Right cardiac atrium (tissue), 5 donors: ENCODE measurements around the gene FANCC. TPM values are rescaled to one million over a fixed set of nuclear protein-coding genes. Genes with fewer than 3 reads are reported as not detected.

Experiments used
- ATAC-seq, 2 donors: fragments of 200-7000 bp; cut with Tn5 transposase; one replicate each; pipeline versions ENCODE4 v1.8.0 to v1.9.1; 2020; ENCODE audit warnings: moderate library complexity in 2 of 2, mild to moderate bottlenecking in 1 of 2
- DNase-seq, 3 donors: peaks; one replicate each; pipeline ENCODE4 v3.0.0-alpha.2; 2020
- H3K27ac ChIP-seq: one replicate; pipeline ENCODE4 v1.5.1; 2013; ENCODE audit warnings: mild to moderate bottlenecking, low read length, control low read depth, moderate library complexity
- H3K27me3 ChIP-seq: one replicate; pipeline ENCODE4 v1.6.1; 2013; ENCODE audit not compliant: control insufficient read depth, insufficient read depth
- H3K4me1 ChIP-seq: one replicate; pipeline ENCODE4 v1.6.1; 2013; ENCODE audit warnings: low read length; ENCODE audit not compliant: control insufficient read depth, insufficient read depth
- H3K4me3 ChIP-seq: one replicate; pipeline ENCODE4 v1.5.1; 2013; ENCODE audit warnings: low read length, control low read depth
- H3K9me3 ChIP-seq: one replicate; pipeline ENCODE4 v1.6.1; 2013; ENCODE audit warnings: low read length; ENCODE audit not compliant: control insufficient read depth
- WGBS: extraction: QIAGEN DNeasy Blood & Tissue Kit; methylation state at CpG from one replicate; pipeline ENCODE4 v1.1.7; 2013; 5-methylcytosine and 5-hydroxymethylcytosine counted together
- intact Hi-C, 4 donors: fragments of 100-400 bp; cut with DNase I; formaldehyde crosslinking; loops; one replicate each; pipeline versions ENCODE4 v1.11.0 to v1.14.0; 2022 to 2023
- polyA plus RNA-seq: library from polyadenylated mRNA; stranded (reverse); fragments of 200-250 nt; gene quantifications from one replicate; pipeline ENCODE4 v1.2.3, GENCODE V29; 2013
- total RNA-seq, 4 donors: library from RNA; stranded (reverse); fragmentation: NEBNext Ultra II Directional; extraction: Animal tissue kit (Norgen Biotek cat#: 25700); gene quantifications; one replicate each; pipeline ENCODE4 v1.2.1, GENCODE V29; 2021
- donor health status: healthy with polysubstance abuse.
- donor health status: DM: no; HTN: yes; CAD: no.
- donor health status: DM: no; HTN: no; CAD: no.
- donor health status: DM: no; HTN: yes; CAD: no; lungs with severe emphysema.
- donor health status: DM: yes; HTN: yes; CAD: no.

Gene FANCC
- total and polyA plus RNA-seq, 5 donors, result 3.2 to 6.6 (median 4.3) TPM

DNA sequence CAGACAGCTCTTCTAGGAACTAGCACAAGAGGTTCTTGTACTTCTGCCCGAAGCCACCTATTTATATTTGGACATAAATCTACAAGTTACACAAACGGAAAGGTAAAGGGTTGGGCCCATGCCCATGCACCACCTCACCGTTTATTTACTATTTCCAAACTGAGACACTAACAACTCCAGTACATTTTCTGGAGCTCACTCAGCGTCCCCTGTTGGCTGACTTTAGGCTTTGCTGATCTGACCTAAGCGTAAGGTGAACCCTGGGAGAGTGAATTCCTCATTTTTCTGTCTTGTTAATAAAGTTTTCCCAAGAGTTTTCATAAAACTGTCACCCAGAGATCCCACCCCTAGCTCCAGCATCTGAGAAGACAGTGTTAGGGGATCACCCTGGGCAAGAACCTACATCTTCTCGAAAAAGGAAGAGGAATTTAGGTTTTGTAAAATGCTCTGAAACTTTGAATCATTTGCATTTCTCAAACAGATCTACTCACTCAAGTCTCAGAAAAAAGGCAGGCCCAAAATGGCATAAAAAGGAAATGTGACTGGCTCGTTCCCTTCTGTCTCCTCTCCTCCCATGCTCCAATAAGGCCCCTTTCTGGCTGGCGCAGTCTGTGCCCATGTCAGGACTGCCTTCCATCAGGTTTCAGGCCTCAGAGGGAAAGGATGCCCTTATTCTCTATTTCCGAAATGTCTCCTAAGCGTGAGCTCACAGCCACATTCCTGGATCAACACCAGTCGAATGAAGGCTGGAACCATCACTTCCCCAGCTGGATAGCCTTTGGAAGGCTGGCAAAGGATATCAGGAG is 201.3 kb downstream of the FANCC start:
- ATAC-seq, result peak; percentile 4 to 34
- intact Hi-C loops, result no loop called here
- H3K27me3 ChIP-seq, result no peaks in the 10 kb centered on the region
- peaks cover 4% of the 10 kb centered on the region for H3K4me1 ChIP-seq
- no peaks in the 10 kb centered on the region for H3K9me3 ChIP-seq
- DNase-seq, result no peak
- H3K27ac ChIP-seq, result no peak overlapping the region
- no peak overlapping the region for H3K4me3 ChIP-seq
- 80% methylated on average over 11 of the region's 11 CpGs for WGBS

DNA sequence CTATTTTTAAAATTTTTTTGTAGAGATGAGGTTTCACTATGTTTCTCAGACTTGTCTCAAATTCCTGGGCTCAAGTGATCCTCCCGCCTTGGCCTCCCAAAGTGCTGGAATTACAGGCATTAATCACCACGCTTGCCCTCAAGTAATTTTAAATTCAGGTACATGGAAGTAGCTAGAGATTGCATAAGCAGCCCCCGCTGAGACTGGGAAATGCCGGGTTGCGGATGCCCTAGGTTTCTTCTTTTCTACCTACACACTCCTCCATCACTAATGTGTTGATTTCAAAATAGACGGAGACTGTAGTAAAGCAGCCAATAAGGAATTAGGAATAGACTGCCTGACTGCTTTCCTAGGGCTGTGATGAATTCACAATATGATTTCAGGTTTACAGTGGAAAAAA is 202.4 kb downstream of the FANCC start:
- intact Hi-C loops, result no loop called here
- DNase-seq, result no peak
- H3K27me3 ChIP-seq, result no peaks in the 10 kb centered on the region
- H3K27ac ChIP-seq, result no peak overlapping the region
- peaks cover 4% of the 10 kb centered on the region for H3K4me1 ChIP-seq
- no peaks in the 10 kb centered on the region for H3K9me3 ChIP-seq
- H3K4me3 ChIP-seq, result no peak overlapping the region
- no peak for ATAC-seq
- WGBS, result 96% methylated on average over 6 of the region's 6 CpGs

DNA sequence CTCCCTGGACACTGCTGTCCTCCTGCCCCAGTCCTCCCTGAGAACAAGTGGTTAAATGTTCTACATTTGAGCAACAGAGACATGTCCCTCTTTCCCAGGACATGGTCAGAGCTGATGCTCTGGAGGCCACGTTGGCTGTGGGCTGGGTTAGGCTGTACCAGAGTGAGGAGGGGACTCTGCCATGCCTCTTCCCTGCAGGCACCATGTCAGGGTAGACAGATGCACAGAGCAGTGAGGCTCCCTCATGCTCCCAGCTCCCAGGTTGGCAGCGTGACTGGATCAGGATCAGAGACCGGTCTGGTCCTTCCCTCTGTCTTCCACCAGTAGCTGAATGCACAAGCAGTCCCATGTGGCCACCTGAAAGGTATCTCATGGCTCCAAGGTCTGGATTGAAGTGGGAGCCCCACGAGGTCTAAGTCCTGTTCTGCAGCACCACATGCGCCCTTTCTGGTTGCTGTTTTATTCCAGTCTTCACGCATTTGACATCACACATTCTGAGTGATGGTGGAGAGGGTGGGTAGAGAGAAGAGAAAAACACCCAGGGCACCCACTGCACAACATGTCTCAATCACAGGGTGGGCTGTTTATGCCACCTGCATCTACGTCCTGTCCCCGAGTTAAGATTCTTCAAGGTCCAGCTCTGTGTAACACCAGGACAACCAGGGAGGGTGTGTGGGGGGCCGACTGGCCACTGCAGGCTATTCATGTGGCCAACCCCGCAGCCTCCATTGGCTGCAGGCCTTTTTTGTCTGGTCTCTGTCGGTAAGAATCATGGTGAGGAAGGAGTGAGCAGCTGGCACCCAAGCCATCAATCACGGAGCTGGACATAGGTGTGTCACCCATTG is 204.9 kb downstream of the FANCC start:
- Histone ChIP-seq H3K27me3 (no peaks in the 10 kb centered on the region), H3K27ac (no peak overlapping the region), H3K4me3 (no peak overlapping the region), H3K4me1 (peaks cover 4% of the 10 kb centered on the region), H3K9me3 (no peaks in the 10 kb centered on the region)
- intact Hi-C loops, result no loop called here
- ATAC-seq (no peak), DNase-seq (no peak)
- WGBS, result 91% methylated on average over 12 of the region's 12 CpGs

DNA sequence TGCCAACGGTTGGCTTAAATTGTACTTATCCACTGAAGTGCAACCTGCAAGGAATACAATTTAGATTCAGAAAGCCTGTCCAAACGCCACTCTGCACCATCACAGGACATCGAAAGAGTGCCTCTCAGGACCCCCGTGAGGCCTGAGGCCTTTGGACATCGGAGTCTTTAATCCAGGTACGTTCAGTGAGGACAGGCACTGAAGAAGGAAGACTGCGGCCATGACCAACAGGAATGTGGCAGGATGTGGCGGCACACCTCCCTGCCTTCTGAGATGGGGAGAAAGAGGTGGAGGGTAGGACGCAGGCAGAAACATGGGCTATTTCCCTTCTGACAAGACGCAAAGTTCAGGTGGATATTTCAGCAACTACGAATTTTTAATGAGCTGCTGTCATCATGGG is 205.8 kb downstream of the FANCC start:
- Histone ChIP-seq H3K27ac (no peak overlapping the region), H3K9me3 (no peaks in the 10 kb centered on the region), H3K4me3 (no peak overlapping the region), H3K27me3 (no peaks in the 10 kb centered on the region), H3K4me1 (peaks cover 4% of the 10 kb centered on the region)
- intact Hi-C loops, result no loop called here
- DNase-seq, result no peak
- no peak for ATAC-seq
- WGBS, result 92% methylated on average over 11 of the region's 11 CpGs

DNA sequence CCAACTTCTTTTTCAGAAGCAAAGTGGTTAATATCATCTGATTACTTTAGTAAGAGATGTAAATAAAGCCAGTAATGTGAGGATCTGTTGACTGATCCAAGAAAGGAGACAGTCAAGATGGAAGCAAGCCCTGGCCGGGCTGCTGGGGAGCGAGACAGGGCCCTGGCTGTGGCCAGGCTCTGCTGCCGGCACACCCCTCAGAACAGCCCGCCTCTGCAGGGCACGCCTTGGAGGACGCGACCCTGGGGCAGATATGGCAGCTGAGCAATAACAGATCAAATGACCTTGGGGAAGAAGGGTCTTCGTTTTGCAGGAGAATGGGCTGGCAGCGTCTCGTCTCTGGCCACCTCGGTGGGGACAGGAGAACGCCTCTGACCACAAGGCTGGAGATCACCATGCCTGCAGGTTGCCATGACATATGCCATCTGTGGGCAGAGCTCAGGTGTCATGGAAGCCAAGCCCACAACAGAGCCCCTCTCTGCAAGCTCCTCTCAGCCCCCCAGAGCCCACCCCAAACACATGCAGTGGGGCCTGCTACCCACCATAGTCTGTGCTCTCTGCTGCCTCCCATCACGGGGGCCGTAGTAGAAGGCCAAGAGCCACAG is 206.5 kb downstream of the FANCC start:
- no peaks in the 10 kb centered on the region for H3K27me3 ChIP-seq
- no peak overlapping the region for H3K27ac ChIP-seq
- DNase-seq (no peak), ATAC-seq (no peak)
- intact Hi-C loops, result no loop called here
- WGBS, result 87% methylated on average over 14 of the region's 14 CpGs
- no peak overlapping the region for H3K4me3 ChIP-seq
- H3K4me1 ChIP-seq, result no peaks in the 10 kb centered on the region
- no peaks in the 10 kb centered on the region for H3K9me3 ChIP-seq

DNA sequence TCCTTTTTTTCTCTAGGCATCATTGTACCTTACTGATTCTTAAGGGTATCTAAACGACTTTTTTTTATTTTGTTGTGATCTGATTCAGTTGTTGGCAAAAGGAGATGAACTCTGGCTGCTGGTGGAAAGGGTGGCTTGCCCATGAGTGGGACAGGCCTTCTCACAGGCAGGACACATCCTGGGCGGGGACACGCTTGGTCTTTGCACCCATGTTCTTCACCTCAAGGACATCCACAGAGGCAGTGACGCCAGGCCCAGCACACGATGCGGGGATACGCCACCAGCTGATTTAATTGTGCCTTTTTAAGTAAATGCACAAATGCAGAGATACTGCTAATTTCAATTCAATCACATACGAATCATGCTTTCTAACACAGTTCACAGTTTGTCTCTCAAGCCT is 208.1 kb downstream of the FANCC start:
- DNase-seq, result no peak
- no peaks in the 10 kb centered on the region for H3K4me1 ChIP-seq
- no peak for ATAC-seq
- WGBS, result 94% methylated on average over 8 of the region's 8 CpGs
- H3K27me3 ChIP-seq, result no peaks in the 10 kb centered on the region
- no peak overlapping the region for H3K27ac ChIP-seq
- intact Hi-C loops, result no loop called here
- no peak overlapping the region for H3K4me3 ChIP-seq
- H3K9me3 ChIP-seq, result no peaks in the 10 kb centered on the region

DNA sequence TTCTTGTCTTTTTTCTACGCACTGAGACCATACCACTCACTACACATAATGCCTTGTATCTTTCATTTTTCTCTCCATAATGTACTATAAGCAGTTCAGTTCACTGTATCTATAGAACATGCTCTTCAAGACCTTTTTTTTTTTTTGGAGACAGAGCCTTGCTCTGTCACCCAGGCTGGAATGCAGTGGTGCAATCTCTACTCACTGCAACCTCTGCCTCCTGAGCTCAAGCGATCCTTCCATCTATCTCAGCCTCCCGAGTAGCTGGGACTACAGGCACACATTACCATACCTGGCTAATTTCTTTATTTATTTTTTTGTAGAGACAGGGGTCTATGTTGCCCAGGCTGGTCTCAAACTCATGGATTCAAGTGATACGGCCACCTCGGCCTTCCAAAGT is 208.7 kb downstream of the FANCC start:
- 91% methylated on average over 5 of the region's 5 CpGs for WGBS
- Histone ChIP-seq H3K27me3 (no peaks in the 10 kb centered on the region), H3K4me3 (no peak overlapping the region), H3K4me1 (peaks cover 2% of the 10 kb centered on the region), H3K27ac (no peak overlapping the region), H3K9me3 (no peaks in the 10 kb centered on the region)
- ATAC-seq (no peak), DNase-seq (no peak)
- intact Hi-C loops, result no loop called here

DNA sequence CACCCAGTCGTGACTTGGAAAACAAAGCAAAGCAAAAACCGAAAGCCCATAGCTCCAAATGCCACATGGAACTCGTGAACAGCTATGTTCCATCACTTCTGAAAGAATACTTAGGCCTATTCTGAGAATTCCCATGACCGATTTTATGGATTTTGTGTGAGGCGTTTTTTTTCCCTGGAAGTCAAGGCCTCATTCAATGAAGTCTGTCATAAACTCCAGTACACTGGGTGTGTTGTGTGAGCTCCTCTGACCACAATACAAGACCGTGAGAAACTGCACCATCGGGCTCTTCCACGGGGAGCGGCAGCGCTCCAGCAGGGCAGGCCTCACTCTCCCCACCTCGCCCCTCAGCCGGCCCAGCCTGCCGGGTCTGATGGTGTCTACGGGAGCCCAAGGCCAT is 209.5 kb downstream of the FANCC start:
- H3K9me3 ChIP-seq, result no peaks in the 10 kb centered on the region
- no peak overlapping the region for H3K4me3 ChIP-seq
- DNase-seq, result no peak
- H3K27me3 ChIP-seq, result no peaks in the 10 kb centered on the region
- H3K4me1 ChIP-seq, result peaks cover 4% of the 10 kb centered on the region
- ATAC-seq, result no peak
- 93% methylated on average over 14 of the region's 14 CpGs for WGBS
- intact Hi-C loops, result no loop called here
- no peak overlapping the region for H3K27ac ChIP-seq

DNA sequence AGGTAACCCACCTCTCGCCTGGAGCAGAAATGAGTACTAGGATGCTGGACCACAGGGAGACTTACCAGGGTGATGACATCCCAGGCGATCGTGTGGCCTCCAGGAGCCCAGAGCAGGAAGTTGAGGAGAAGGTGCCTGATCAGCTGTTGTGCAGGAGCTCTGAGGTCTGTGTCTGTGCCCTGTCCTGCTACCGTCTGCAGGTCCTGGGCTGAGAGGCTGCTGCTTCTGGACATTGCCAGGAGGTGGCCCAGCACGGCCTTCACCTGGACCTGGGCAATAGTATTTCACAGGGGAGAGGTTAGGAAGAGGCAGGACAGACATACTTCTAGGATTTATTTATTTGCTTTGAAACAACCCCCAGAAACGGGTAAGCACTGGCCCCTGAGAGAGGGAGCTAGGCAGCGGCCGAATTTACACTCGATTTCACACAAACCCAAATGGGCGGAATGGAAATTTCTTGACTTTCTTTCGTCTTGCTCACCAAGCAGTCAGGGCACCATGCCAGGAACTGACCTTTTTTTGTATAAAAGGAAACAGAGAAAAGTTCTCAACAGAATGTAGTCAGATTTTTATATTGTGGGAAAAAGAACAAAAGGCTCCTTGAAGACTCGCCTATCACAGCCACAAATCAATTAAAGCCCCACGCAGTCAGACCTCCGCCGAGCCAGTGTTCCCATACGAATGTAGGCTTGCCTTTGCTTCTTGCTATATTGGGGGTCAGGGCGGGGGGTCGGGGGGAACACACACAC is 210.3 kb downstream of the FANCC start:
- H3K4me1 ChIP-seq, result peaks cover 4% of the 10 kb centered on the region
- peak overlapping the region; percentile 31 for H3K27ac ChIP-seq
- H3K9me3 ChIP-seq, result no peaks in the 10 kb centered on the region
- WGBS, result 76% methylated on average over 18 of the region's 18 CpGs
- DNase-seq (peak in 1 of 3 donors; percentile 55), ATAC-seq (peak in 1 of 2 donors; percentile 27)
- no peaks in the 10 kb centered on the region for H3K27me3 ChIP-seq
- intact Hi-C loops, result no loop called here
- H3K4me3 ChIP-seq, result no peak overlapping the region

DNA sequence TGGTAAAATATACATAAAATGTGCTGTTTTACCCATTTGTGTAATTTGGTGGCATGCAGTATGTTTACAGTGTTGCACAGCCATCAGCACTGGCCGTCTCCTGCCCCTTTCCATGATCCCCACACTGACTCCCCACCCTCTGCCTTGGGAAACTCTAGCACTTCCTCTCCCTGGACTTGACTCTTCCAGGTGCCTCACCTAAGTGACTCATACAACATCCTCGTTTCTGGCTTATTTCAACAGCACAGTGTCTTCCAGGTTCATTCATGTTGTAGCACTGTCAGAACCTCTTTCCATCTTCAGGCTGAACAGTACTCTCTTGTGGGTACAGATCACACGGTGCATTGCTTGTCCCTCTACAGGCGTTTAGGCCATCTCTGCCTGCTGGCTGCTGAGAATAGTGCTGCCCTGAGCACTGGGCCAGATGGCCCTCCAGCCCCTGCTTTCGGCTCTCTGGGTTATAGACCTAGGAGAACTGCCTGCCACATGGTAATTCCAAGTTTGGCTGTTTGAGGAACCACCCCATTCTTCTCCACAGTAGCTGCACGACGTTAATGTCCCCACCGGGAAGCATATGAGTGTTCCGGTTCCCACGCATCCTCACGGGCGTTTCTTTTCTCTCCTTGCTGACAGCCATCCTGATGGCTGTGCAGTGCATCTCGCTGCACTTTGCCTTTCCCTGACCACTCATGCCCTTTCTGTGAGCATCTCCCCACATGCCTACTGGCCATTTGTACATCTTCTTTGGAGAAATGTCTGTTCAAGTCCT is 211.8 kb downstream of the FANCC start:
- intact Hi-C loops, result no loop called here
- 85% methylated on average over 13 of the region's 13 CpGs for WGBS
- DNase-seq (no peak), ATAC-seq (no peak)
- Histone ChIP-seq H3K9me3 (no peaks in the 10 kb centered on the region), H3K4me3 (no peak overlapping the region), H3K27me3 (no peaks in the 10 kb centered on the region), H3K27ac (no peak overlapping the region), H3K4me1 (peaks cover 4% of the 10 kb centered on the region)
